ENCODE measurements around the gene ZNF367.

Gene ZNF367

DNA sequence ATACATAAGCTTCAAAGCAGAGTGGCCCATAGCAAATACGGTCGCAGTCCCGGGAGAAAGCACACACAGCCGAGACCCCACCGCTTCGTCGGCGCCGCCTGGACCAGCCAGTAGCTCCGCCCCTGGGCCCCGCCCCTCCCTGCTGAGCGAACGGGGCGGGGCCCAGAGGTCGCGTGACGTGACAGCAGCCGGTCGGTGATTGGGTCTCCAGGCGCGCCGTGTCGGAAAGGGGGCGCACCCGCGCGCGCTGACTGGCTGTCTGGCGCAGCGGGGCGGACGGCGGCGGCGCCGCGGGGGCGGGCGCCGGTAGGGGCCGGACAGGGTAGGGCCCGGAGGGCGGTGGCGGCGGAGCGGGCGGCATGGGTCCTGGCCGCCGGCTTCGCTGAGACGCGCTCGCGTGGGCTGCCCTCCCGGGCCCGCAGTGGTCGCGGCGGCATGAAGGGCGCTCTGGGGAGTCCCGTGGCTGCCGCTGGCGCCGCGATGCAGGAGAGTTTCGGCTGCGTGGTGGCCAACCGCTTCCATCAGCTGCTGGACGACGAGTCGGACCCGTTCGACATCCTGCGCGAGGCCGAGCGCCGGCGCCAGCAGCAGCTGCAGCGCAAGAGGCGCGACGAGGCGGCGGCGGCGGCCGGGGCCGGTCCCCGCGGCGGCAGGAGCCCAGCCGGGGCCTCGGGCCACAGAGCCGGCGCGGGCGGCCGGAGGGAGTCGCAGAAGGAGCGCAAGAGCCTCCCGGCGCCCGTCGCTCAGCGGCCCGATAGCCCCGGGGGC lies 31.9 kb upstream of the ZNF367 start, which contains the start of gene HABP4:
HABP4 (plus strand) TSS at position 325 of the 768 bp plus-strand sequence; CDS start at position 436, 111 bp downstream.
- TF ChIP-seq CTCF (IDR thresholded peaks at IDR 0.05; ENCODE audit: low read length): no peak
- TF ChIP-seq EZH2 (IDR thresholded peaks at IDR 0.05; ENCODE audit: borderline replicate concordance, low read length): no peak
- H3K79me2 ChIP-seq (ENCODE audit: insufficient read depth, low read length): no peaks in the 10 kb centered on the region
- peak within 1 kb of the TSS; percentile 72 for H3K9ac ChIP-seq (ENCODE audit: low read length)
- H3K4me2 ChIP-seq (ENCODE audit: low read length): peak within 1 kb of the TSS; percentile 89
- H3K9me3 ChIP-seq (ENCODE audit: low read length): no peaks in the 10 kb centered on the region
- peak within 1 kb of the TSS; percentile 93; the same call in 1 of the 2 replicates for H2AFZ ChIP-seq (ENCODE audit: low read length)
- H3K9me2 ChIP-seq (ENCODE audit: low read depth, low read length): no peaks in the 10 kb centered on the region
- H3K4me1 ChIP-seq (ENCODE audit: insufficient read depth, low read length, severe bottlenecking): peaks cover 16% of the 10 kb centered on the region
- no peaks in the 10 kb centered on the region for H3K36me3 ChIP-seq (ENCODE audit: insufficient read depth, low read length)
- H4K20me1 ChIP-seq (ENCODE audit: insufficient read depth, low read length): no peaks in the 10 kb centered on the region
- no peak within 1 kb of the TSS for H3K27ac ChIP-seq (ENCODE audit: low read depth, low read length, poor library complexity, severe bottlenecking)
- H3K27me3 ChIP-seq (ENCODE audit: insufficient read depth, low read length): peaks cover 3% of the 10 kb centered on the region; the same call in 1 of the 2 replicates
- H3K4me3 ChIP-seq (ENCODE audit: low read depth, low read length, poor library complexity, severe bottlenecking): peak within 1 kb of the TSS; percentile 80
- no peaks in the 10 kb centered on the region for H3F3A ChIP-seq (ENCODE audit: insufficient read depth, low read length)

DNA sequence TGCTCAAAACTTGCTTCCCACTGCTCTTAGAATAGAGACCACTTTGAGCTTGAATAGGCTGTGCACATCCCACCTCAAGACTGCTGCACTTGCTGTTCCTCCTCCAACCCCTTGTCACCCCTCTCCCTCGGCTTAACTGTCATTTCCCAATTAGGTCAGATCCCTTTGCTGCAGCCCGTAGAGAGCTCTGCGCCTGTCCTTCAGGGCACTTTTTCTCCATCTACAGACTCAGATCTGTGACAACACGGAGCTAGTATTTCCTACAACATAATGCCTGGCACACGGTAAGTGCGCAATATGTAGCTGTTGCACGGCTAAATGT lies 31.3 kb upstream of the ZNF367 start:
- Histone ChIP-seq H3K4me1 (ENCODE audit: insufficient read depth, low read length, severe bottlenecking) (peaks cover 16% of the 10 kb centered on the region), H2AFZ (ENCODE audit: low read length) (peak overlapping the region; percentile 93; the same call in 1 of the 2 replicates), H3K27ac (ENCODE audit: low read depth, low read length, poor library complexity, severe bottlenecking) (no peak overlapping the region), H3K36me3 (ENCODE audit: insufficient read depth, low read length) (no peaks in the 10 kb centered on the region), H4K20me1 (ENCODE audit: insufficient read depth, low read length) (no peaks in the 10 kb centered on the region), H3K9ac (ENCODE audit: low read length) (peak overlapping the region; percentile 51; the same call in 1 of the 2 replicates), H3K4me3 (ENCODE audit: low read depth, low read length, poor library complexity, severe bottlenecking) (peak overlapping the region; percentile 56), H3K9me3 (ENCODE audit: low read length) (no peaks in the 10 kb centered on the region), H3K79me2 (ENCODE audit: insufficient read depth, low read length) (no peaks in the 10 kb centered on the region), H3K9me2 (ENCODE audit: low read depth, low read length) (no peaks in the 10 kb centered on the region), H3K4me2 (ENCODE audit: low read length) (peak overlapping the region; percentile 89), H3K27me3 (ENCODE audit: insufficient read depth, low read length) (peaks cover 3% of the 10 kb centered on the region; the same call in 1 of the 2 replicates), H3F3A (ENCODE audit: insufficient read depth, low read length) (no peaks in the 10 kb centered on the region)
- no peak for TF ChIP-seq CTCF (IDR thresholded peaks at IDR 0.05; ENCODE audit: low read length)
- no peak for TF ChIP-seq EZH2 (IDR thresholded peaks at IDR 0.05; ENCODE audit: borderline replicate concordance, low read length)

DNA sequence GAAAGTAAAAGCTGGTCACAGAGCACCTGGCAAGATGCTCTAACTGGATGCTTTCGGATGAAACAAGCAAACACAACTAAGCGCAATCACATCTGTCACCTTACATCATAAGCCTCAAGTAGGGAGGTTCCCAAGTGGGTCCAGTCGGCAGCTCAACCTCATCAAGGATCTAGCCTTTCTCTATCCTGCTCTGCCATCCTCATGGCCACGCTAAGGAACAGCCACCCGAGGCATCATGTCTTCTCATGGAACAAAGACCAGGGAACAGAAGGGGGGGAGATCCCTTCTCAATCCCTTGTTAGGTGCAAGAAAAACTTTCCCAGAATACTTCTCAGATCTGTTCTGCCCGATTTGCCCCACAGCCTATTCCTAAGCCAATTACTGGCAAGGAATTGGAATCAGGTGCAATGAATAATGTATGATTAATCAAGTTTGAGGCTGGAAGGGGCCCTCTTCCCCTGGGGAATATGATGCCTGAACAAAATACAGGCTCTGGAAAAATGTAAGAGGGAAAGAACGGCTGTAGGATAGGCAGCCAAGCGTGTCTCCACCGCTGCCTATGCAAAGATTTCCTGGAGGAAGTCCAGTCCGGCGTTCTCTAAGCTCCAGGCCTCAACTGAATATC lies 30.5 kb upstream of the ZNF367 start:
- TF ChIP-seq CTCF (IDR thresholded peaks at IDR 0.05; ENCODE audit: low read length) (no peak), EZH2 (IDR thresholded peaks at IDR 0.05; ENCODE audit: borderline replicate concordance, low read length) (no peak)
- Histone ChIP-seq H2AFZ (ENCODE audit: low read length) (no peak overlapping the region), H3K4me2 (ENCODE audit: low read length) (no peak overlapping the region), H3K4me3 (ENCODE audit: low read depth, low read length, poor library complexity, severe bottlenecking) (no peak overlapping the region), H3F3A (ENCODE audit: insufficient read depth, low read length) (no peaks in the 10 kb centered on the region), H3K27me3 (ENCODE audit: insufficient read depth, low read length) (peaks cover 3% of the 10 kb centered on the region; the same call in 1 of the 2 replicates), H3K9me3 (ENCODE audit: low read length) (no peaks in the 10 kb centered on the region), H4K20me1 (ENCODE audit: insufficient read depth, low read length) (no peaks in the 10 kb centered on the region), H3K9ac (ENCODE audit: low read length) (no peak overlapping the region), H3K9me2 (ENCODE audit: low read depth, low read length) (no peaks in the 10 kb centered on the region), H3K36me3 (ENCODE audit: insufficient read depth, low read length) (no peaks in the 10 kb centered on the region), H3K27ac (ENCODE audit: low read depth, low read length, poor library complexity, severe bottlenecking) (no peak overlapping the region), H3K79me2 (ENCODE audit: insufficient read depth, low read length) (no peaks in the 10 kb centered on the region), H3K4me1 (ENCODE audit: insufficient read depth, low read length, severe bottlenecking) (peaks cover 16% of the 10 kb centered on the region)

All from OCI-LY1 (cell line).